Left lung (tissue), 10 donors: Measurements from ENCODE around the gene APBA2. TPM values are rescaled to one million over a fixed set of nuclear protein-coding genes. Genes with fewer than 3 reads are reported as not detected.

Experiments
- ATAC-seq: fragments of 200-7000 bp; cut with Tn5 transposase; one replicate; pipeline ENCODE4 v1.9.1; 2020; ENCODE audit warnings: moderate library complexity
- DNase-seq, 4 donors: peaks; one replicate each; pipeline ENCODE4 v3.0.0-alpha.2; 2013 to 2020
- H3K27ac ChIP-seq, 2 donors: fragments of 200-600 bp; sonication (generic) in 1 of 2; one replicate each; pipeline versions ENCODE4 v1.5.0 to v1.8.0; 2020 to 2021
- H3K27me3 ChIP-seq, 2 donors: fragments of 200-600 bp; sonication (generic) in 1 of 2; one replicate each; pipeline versions ENCODE4 v1.5.0 to v1.8.0; 2020 to 2021
- H3K36me3 ChIP-seq, 2 donors: fragments of 200-600 bp; sonication (generic) in 1 of 2; one replicate each; pipeline versions ENCODE4 v1.5.0 to v1.8.0; 2020 to 2021
- H3K4me1 ChIP-seq, 2 donors: fragments of 200-600 bp; one replicate each; pipeline ENCODE4 v1.8.0; 2021
- H3K4me3 ChIP-seq, 2 donors: fragments of 200-600 bp; sonication (generic) in 1 of 2; one replicate each; pipeline versions ENCODE4 v1.5.0 to v1.8.0; 2020 to 2021; ENCODE audit warnings: mild to moderate bottlenecking in 1 of 2
- H3K9me3 ChIP-seq, 2 donors: fragments of 200-600 bp; sonication (generic) in 1 of 2; one replicate each; pipeline versions ENCODE4 v1.5.0 to v1.8.0; 2020 to 2021
- CTCF ChIP-seq, 2 donors: fragments of 200-600 bp; sonication (generic) in 1 of 2; IDR thresholded peaks; one replicate each; pipeline versions ENCODE4 v1.5.0 to v1.8.0; 2021; ENCODE audit warnings: antibody characterized with exemption in 2 of 2
- intact Hi-C, 2 donors: fragments of 100-400 bp; cut with DNase I; formaldehyde crosslinking; loops; one replicate each; pipeline versions ENCODE4 v1.11.2 to v1.14.2; 2022
- polyA plus RNA-seq, 6 donors: library from polyadenylated mRNA; unstranded; fragments of 120-200 nt; gene quantifications; one replicate each; pipeline ENCODE4 v1.2.1, GENCODE V29; 2013; ENCODE audit not compliant: insufficient read length in 6 of 6
- total RNA-seq, 2 donors: library from RNA; stranded (reverse); fragmentation: NEBNext Ultra II Directional; extraction: Animal tissue kit (Norgen Biotek cat#: 25700); gene quantifications; one replicate each; pipeline ENCODE4 v1.2.1, GENCODE V29; 2021
- donor health status: DM: no; HTN: yes; CAD: no.
- donor health status: DM: no; HTN: no; CAD: no.

Gene APBA2
- total and polyA plus RNA-seq, 8 donors, result 3.9 to 18.4 (median 11.1) TPM

- no peaks in the 10 kb centered on the region for H3K36me3 ChIP-seq
- ATAC-seq (no peak), DNase-seq (no peak)
- intact Hi-C loops, result no loop called here
- no peaks in the 10 kb centered on the region for H3K9me3 ChIP-seq
- H3K27me3 ChIP-seq, result no peaks in the 10 kb centered on the region
- no peaks in the 10 kb centered on the region for H3K4me1 ChIP-seq
- no peak for TF ChIP-seq CTCF (IDR thresholded peaks at IDR 0.05)
- H3K27ac ChIP-seq, result no peak overlapping the region
- no peak overlapping the region for H3K4me3 ChIP-seq
These were observed 46.6 kb downstream of the APBA2 start for GRCh38 chr15:28932361-28932760.

- Histone ChIP-seq H3K4me1 (no peaks in the 10 kb centered on the region), H3K36me3 (no peaks in the 10 kb centered on the region), H3K27ac (no peak overlapping the region), H3K4me3 (no peak overlapping the region), H3K9me3 (no peaks in the 10 kb centered on the region), H3K27me3 (no peaks in the 10 kb centered on the region)
- intact Hi-C loops, result no loop called here
- TF ChIP-seq CTCF (IDR thresholded peaks at IDR 0.05), result no peak
- ATAC-seq (no peak), DNase-seq (no peak)
These were observed 48.1 kb downstream of the APBA2 start for GRCh38 chr15:28933710-28934445.

GRCh38 chr15:28934645-28935044 lies 48.9 kb downstream of the APBA2 start:
- no peak overlapping the region for H3K27ac ChIP-seq
- intact Hi-C loops, result no loop called here
- DNase-seq (no peak), ATAC-seq (no peak)
- no peaks in the 10 kb centered on the region for H3K27me3 ChIP-seq
- TF ChIP-seq CTCF (IDR thresholded peaks at IDR 0.05), result no peak
- H3K4me1 ChIP-seq, result no peaks in the 10 kb centered on the region
- no peak overlapping the region for H3K4me3 ChIP-seq
- H3K9me3 ChIP-seq, result no peaks in the 10 kb centered on the region
- H3K36me3 ChIP-seq, result no peaks in the 10 kb centered on the region

- no peak for TF ChIP-seq CTCF (IDR thresholded peaks at IDR 0.05)
- no peak for DNase-seq
- ATAC-seq, result no peak
These were observed 49.5 kb downstream of the APBA2 start for GRCh38 chr15:28935316-28935715.

GRCh38 chr15:28936081-28936480 lies 50.3 kb downstream of the APBA2 start:
- Histone ChIP-seq H3K27me3 (no peaks in the 10 kb centered on the region), H3K4me1 (no peaks in the 10 kb centered on the region), H3K4me3 (no peak overlapping the region), H3K27ac (no peak overlapping the region), H3K9me3 (no peaks in the 10 kb centered on the region), H3K36me3 (no peaks in the 10 kb centered on the region)
- intact Hi-C loops, result no loop called here
- no peak for TF ChIP-seq CTCF (IDR thresholded peaks at IDR 0.05)
- ATAC-seq (no peak), DNase-seq (no peak)

More at GRCh38 chr15:28935316-28935715, 49.5 kb downstream of the APBA2 start:
- no peak overlapping the region for H3K4me3 ChIP-seq
- H3K9me3 ChIP-seq, result no peaks in the 10 kb centered on the region
- H3K36me3 ChIP-seq, result no peaks in the 10 kb centered on the region
- intact Hi-C loops, result no loop called here
- H3K27ac ChIP-seq, result no peak overlapping the region
- H3K4me1 ChIP-seq, result no peaks in the 10 kb centered on the region
- no peaks in the 10 kb centered on the region for H3K27me3 ChIP-seq
